IPS-18a (cell line): ENCODE results near the gene RBM4B.

Experiments used
- H3K27ac ChIP-seq: one replicate; pipeline ENCODE4 v1.5.1; 2013; ENCODE audit warnings: low read length
- H3K27me3 ChIP-seq: one replicate; pipeline ENCODE4 v1.6.1; 2013; ENCODE audit warnings: mild to moderate bottlenecking, low read length; ENCODE audit not compliant: control insufficient read depth, insufficient read depth
- H3K36me3 ChIP-seq: one replicate; pipeline ENCODE4 v1.6.1; 2013; ENCODE audit warnings: low read depth, low read length; ENCODE audit not compliant: control insufficient read depth
- H3K4me1 ChIP-seq: one replicate; pipeline ENCODE4 v1.6.1; 2013; ENCODE audit warnings: low read depth, low read length; ENCODE audit not compliant: control insufficient read depth
- H3K4me3 ChIP-seq: one replicate; pipeline ENCODE4 v1.5.1; 2013; ENCODE audit warnings: low read length
- H3K9ac ChIP-seq: one replicate; pipeline ENCODE4 v1.6.1; 2013; ENCODE audit warnings: mild to moderate bottlenecking, low read length, moderate library complexity
- H3K9me3 ChIP-seq: one replicate; pipeline ENCODE4 v1.6.1; 2013; ENCODE audit warnings: low read depth, low read length; ENCODE audit not compliant: control insufficient read depth

The RBM4B gene

DNA sequence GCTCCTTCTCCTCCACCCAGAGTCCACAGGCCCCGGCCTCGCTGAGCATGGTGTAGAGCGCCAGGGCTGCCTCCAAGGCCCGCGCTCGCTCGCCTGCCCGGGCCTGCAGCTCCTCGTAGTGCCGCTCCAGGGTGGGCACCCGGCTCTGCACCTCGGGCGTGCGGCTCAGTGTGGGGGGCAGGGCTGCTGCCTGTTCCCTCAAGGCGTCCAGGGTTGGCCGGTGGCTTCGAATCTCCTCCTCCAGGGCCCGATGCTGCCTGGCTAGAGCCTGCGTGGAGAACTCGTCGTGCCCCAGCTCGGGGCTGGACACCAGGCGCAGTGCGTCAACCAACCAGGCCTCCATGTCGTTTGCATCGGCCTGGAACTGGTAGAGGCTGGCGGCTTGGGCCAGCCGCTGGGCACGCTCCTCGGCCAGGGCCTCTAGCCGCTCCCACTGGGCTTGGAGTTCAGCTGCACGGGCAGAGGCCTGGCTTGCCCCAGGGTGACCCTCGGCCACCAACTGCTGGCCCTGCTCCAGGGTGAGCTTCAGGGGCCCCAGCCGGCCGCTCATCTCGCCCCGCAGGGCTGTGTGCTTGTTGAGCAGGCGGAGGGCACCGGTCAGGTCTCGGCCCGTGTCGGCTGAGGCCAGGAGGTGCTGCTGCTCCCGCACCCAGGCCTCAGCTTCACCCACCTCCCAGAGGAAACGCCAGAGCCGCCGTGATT, 27.1 kb upstream of the RBM4B start:
- Histone ChIP-seq H3K9me3 (no peaks in the 10 kb centered on the region), H3K4me3 (no peak overlapping the region), H3K4me1 (no peaks in the 10 kb centered on the region), H3K27ac (no peak overlapping the region), H3K27me3 (no peaks in the 10 kb centered on the region), H3K9ac (no peak overlapping the region), H3K36me3 (peaks cover 34% of the 10 kb centered on the region)

DNA sequence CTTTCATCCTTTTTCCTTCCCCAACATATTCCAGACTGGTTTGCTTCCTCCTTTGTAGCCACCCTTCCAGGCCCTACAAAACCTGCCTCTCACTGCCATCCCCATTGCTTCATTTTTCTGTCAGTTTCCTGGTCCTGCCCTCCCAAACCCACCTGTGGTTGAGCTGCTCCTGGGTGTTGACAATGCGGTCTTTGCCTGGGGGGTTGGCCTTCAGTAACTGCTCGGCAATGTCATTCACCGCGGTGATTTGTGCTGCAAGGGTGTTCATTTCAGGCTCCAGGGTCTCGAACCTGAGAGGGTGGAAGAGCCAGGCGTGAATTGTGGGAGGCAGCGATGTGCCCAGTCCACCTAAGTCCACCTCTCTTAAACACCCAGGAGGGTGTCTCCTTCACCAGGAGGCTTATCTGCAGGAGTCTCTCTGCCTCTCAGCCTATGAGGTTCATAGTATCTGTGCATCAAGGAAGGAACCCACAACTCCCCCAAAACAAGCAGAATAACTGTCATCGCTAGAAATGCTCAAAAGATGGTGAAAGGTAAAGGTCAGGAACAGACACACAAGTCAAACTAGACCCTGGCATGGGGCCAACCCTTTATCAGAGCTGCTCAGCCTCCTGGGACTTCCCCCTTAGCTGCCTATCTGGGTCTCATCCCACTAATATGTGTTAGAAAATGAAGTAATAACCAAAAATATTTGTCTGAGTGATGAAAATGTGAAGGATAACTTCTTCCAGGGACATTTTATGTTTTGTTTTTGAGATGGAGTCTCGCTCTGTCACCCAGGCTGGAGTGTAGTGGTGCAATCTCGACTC, 23.9 kb upstream of the RBM4B start:
- Histone ChIP-seq H3K4me3 (no peak overlapping the region), H3K9ac (no peak overlapping the region), H3K27ac (no peak overlapping the region), H3K9me3 (no peaks in the 10 kb centered on the region), H3K36me3 (peaks cover 42% of the 10 kb centered on the region), H3K4me1 (no peaks in the 10 kb centered on the region), H3K27me3 (no peaks in the 10 kb centered on the region)

DNA sequence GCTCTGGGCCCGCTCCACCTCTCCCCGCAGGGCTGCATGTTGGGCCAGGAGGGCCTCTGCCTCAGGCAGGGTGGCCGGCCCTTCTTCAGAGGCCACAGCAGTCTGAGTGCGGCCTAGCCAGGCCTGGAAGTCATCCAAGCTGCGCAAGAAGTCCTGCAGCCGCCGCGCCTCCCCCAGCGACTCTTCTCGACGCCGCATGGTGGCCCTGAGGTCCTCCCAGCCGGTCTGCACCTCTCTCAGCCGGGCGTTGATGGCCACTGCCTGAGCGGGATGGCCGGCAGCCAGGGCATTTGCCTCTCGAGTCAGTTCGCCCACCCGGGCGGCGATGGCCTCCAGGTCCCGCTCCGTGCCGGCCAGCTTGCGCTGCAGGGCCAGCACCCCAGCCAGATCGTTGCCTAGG, 23.1 kb upstream of the RBM4B start:
- H3K9ac ChIP-seq = no peak overlapping the region
- H3K4me3 ChIP-seq = no peak overlapping the region
- peaks cover 50% of the 10 kb centered on the region for H3K36me3 ChIP-seq
- H3K9me3 ChIP-seq = no peaks in the 10 kb centered on the region
- no peaks in the 10 kb centered on the region for H3K27me3 ChIP-seq
- H3K4me1 ChIP-seq = no peaks in the 10 kb centered on the region
- H3K27ac ChIP-seq = no peak overlapping the region

DNA sequence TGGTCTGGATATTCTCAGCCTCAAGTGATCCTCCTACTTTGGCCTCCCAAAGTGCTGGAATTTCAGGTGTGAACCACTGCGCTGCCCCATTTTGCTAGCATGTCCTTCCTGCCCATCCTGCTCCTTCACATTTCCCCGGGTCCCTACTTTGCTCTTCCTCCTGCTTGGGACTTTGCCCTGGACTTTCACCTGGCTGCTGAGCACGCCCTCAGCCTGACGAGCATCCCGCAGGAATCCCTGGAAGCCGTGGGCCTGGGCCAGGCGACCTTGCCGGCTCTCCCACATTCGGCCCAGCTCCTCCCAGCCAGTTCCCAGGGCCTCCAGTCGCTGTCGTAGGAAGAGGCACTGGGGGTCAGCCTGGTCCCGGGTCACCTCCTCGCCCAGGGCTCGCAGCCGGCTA, 22.6 kb upstream of the RBM4B start:
- H3K4me1 ChIP-seq = no peaks in the 10 kb centered on the region
- H3K27me3 ChIP-seq = no peaks in the 10 kb centered on the region
- H3K9ac ChIP-seq = no peak overlapping the region
- no peak overlapping the region for H3K27ac ChIP-seq
- H3K4me3 ChIP-seq = no peak overlapping the region
- no peaks in the 10 kb centered on the region for H3K9me3 ChIP-seq
- H3K36me3 ChIP-seq = peaks cover 50% of the 10 kb centered on the region

DNA sequence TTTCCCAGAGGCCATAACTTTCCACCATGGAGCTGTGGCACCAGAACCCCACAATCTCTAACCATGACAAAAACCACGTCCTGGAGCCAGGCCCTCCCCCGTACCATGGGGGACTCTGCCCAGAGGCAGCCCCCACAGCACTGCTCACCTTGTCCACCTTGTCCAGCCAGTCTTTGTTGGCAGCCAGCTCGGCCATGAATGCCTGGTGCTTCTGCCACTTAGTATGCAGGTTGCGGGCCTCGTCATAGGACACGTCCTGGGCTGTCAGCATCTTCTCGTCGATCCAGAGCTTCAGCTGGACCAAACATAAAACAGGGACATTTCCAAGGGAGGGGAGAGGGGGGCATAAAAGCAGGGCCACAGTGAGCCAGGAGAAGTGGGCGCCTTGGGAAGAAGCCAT, 20.8 kb upstream of the RBM4B start:
- peaks cover 46% of the 10 kb centered on the region for H3K36me3 ChIP-seq
- no peak overlapping the region for H3K27ac ChIP-seq

DNA sequence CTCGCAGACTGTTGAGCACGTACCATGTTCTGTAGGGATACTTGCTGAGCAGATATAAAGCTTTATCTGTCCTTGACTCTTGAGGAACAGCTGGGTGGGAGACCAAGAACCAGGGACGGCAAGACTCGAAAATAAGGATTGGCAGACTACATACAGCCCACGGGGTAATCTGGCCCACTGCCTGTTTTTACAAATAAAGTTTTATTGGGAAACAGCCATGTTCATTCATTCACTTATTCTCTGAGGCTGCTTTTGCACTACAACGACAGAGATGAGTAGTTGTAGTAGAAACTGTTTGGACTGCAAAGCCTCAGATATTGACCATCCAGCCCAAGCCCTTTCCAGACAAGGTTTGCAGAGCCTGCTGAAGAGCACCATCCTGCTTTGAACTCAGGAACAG, 20.3 kb upstream of the RBM4B start:
- no peak overlapping the region for H3K9ac ChIP-seq
- no peaks in the 10 kb centered on the region for H3K27me3 ChIP-seq
- peaks cover 50% of the 10 kb centered on the region for H3K36me3 ChIP-seq
- no peak overlapping the region for H3K27ac ChIP-seq
- no peak overlapping the region for H3K4me3 ChIP-seq
- no peaks in the 10 kb centered on the region for H3K9me3 ChIP-seq
- no peaks in the 10 kb centered on the region for H3K4me1 ChIP-seq

More for the DNA sequence above, 20.8 kb upstream of the RBM4B start:
- Histone ChIP-seq H3K4me1 (no peaks in the 10 kb centered on the region), H3K4me3 (no peak overlapping the region), H3K27me3 (no peaks in the 10 kb centered on the region), H3K9ac (no peak overlapping the region), H3K9me3 (no peaks in the 10 kb centered on the region)

DNA sequence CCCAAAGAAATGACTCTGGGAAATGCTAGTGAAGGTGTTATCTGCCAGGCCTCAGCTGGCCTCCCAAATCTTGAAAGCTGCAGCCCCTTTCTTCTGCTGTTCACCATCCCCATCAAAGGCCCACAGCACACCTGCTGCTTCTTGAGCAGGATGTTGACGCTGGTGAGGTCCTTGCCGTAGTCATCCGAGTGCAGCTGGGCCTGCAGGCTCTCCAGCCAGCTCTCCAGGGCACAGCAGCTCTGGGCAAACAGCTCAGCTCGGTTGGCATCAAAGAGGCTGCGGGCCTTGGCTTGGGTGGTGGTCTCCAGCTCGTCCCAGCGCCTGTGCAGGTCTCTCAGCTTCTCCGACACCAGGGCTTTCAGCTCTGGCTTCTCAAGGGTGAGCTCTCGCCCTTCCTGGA, 18.5 kb upstream of the RBM4B start:
- no peak overlapping the region for H3K4me3 ChIP-seq
- no peaks in the 10 kb centered on the region for H3K27me3 ChIP-seq
- no peak overlapping the region for H3K9ac ChIP-seq
- H3K9me3 ChIP-seq = no peaks in the 10 kb centered on the region
- peaks cover 61% of the 10 kb centered on the region for H3K36me3 ChIP-seq
- no peaks in the 10 kb centered on the region for H3K4me1 ChIP-seq
- no peak overlapping the region for H3K27ac ChIP-seq

DNA sequence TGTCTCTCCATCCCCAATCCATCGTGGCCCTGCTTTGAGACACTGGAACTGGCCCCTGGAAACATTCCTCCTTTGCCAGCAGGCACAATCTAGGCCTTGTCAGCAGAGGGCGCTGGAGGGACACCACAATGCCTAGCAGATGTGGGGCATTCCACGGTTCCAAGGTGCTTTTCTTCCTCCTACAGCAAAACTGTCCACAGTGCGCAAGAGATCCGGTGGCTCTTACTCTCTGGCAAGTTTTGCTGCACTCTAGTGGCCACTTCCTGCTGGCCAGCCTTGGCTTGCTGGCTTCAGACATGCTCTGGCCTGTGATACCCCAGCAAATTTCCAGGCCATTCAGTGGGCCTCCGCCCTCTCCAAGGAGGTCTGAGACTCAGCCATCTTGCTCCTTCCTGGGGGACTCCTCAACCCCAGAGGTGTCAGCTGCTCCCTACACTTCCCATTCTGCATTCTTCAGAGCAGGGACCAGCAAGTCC, 17.1 kb upstream of the RBM4B start:
- H3K4me1 ChIP-seq = no peaks in the 10 kb centered on the region
- H3K4me3 ChIP-seq = no peak overlapping the region
- H3K27ac ChIP-seq = peak overlapping the region; percentile 1
- peaks cover 56% of the 10 kb centered on the region for H3K36me3 ChIP-seq
- H3K9me3 ChIP-seq = no peaks in the 10 kb centered on the region
- no peaks in the 10 kb centered on the region for H3K27me3 ChIP-seq
- no peak overlapping the region for H3K9ac ChIP-seq

DNA sequence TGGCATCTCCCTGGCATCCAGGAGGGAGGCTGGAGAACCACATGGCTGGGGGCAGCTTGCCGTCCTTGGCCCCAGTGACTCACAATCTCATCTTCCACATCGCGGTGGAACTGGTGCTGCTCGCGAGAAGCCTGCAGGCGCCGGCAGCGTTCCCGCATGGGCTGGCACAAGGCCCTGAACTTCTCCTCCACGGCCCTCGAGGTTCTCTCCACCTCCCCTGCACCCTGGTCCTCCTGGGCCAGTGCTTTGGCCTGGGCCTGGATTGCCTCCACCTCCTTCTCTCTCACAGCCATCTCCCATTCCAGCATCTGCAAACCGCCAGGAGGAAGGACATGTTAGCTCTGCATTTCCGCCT, 16.3 kb upstream of the RBM4B start:
- Histone ChIP-seq H3K27ac (no peak overlapping the region), H3K4me1 (no peaks in the 10 kb centered on the region), H3K9ac (no peak overlapping the region), H3K36me3 (peaks cover 51% of the 10 kb centered on the region), H3K27me3 (no peaks in the 10 kb centered on the region), H3K4me3 (no peak overlapping the region), H3K9me3 (no peaks in the 10 kb centered on the region)

DNA sequence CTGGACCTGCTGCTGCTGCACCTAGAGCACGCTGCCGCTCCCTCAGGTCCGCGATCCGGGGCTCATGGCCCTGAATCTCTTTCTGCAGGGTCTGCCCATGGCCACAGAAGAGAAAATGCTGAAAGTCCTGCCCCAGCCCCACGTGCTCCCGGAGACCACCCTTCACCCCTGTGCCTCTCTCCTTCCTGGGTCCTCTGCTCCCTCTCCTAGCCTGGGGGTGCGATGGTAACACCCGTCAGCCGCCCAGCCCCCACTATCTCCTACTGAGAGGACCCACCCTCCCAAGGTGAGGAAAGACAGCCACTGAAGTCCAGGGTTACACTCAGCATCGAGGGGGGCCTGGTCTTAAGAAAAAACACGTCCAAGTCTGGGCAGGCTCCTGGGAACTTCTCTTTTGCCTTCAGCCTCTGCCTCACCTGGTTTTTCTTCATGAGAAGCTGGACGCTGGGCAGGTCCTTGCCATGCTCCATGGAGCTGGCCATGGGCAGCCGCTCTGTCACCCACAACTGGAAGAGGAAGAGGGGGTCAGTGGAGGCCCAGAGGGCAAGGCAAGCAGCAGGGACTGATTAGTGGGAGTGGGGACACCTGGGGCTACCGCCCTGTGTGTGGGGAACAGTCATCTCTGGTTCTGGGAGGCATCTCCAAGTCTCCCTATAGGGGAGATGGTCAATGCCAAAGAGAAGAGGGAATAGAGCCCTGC, 15.8 kb upstream of the RBM4B start:
- Histone ChIP-seq H3K27me3 (no peaks in the 10 kb centered on the region), H3K27ac (no peak overlapping the region), H3K9ac (no peak overlapping the region), H3K4me1 (no peaks in the 10 kb centered on the region), H3K4me3 (no peak overlapping the region), H3K9me3 (no peaks in the 10 kb centered on the region), H3K36me3 (peaks cover 51% of the 10 kb centered on the region)

DNA sequence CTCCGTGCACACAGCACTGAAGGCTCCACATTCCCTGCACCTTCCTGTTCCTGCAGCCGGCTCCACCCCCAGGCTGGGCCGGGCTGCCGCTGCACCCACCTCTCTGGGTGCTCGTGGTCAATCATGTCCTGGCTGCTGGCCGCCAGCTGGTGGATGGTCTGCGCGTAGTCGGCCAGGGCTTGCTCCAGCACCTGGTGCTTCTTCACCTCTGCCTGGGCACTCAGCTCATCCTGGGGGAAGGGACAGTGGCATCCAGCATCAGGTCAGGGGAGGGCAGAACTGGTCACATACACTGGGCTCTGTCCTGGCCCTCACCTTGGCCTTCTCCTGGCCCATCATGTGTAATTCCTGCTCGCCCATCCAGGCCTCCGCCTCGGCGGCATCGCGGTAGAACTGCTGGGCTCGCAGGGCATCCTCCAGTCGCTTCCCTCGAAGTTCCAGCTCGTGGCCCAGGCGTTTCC, 15.2 kb upstream of the RBM4B start:
- H3K9me3 ChIP-seq = no peaks in the 10 kb centered on the region
- no peak overlapping the region for H3K27ac ChIP-seq
- peaks cover 49% of the 10 kb centered on the region for H3K36me3 ChIP-seq
- no peak overlapping the region for H3K9ac ChIP-seq
- no peaks in the 10 kb centered on the region for H3K4me1 ChIP-seq
- H3K4me3 ChIP-seq = no peak overlapping the region
- no peaks in the 10 kb centered on the region for H3K27me3 ChIP-seq
